ENCODE data around the gene ITGA1.
"Not testable (repeated sequence)": the region's sequence is repeated elsewhere in the genome, so short reads cannot be mapped to it uniquely, and the experiment has no call there.

Gene ITGA1

DNA sequence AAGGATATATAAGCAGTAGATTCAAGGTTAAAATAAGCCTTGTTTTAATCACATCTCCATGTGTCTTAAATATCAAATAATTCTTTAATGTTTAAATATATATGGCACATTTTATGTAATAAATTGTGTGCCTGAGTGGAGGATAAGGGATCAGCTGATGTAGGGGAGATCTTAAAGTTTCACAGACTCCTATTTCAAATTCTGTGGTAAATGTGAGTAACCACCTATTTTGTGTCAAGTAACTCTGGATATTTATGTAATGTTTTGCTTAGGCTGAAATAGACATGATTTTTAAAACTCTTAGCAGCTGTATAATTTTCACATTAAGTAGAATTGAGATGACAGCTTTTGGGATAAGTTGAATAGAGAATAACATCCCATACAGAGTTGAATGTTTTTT lies 160.1 kb downstream of the ITGA1 start:
- no peak for DNase-seq (ENCODE audit: low read depth in 2 of 2, low spot score in 1 of 2)

DNA sequence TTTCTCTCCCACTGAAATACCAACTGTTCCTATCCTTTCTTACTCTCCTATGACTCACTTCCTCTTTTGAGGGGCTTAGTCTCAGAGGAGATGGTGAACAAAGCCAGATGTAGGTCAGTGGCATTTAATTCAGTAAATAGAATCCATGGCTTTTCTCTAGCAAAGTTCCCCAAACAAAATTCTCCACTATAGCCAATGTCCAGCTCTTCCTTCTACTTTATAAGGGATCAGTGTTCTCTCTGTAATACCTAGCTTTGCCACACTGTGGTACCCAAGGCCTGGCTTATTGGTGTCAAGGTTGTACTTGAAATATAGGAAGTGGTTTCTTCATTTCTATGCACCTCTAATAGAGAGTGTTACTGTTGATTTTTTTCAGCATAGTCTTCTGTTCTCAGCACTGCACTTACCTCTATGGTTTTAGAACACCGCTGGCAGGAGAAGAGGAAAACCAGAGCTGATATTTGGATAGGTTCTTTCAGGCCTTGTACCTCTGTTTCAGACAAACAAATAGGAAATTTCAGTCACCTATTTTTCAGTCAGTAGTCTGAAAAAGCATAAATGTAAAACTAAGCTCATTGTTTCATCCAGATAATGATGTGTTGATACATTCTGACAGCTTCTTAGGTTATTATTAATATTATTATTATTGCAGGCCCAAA lies 160.8 kb downstream of the ITGA1 start:
- DNase-seq (ENCODE audit: low read depth in 2 of 2, low spot score in 1 of 2): peak in 1 of 2 donors; percentile 11

DNA sequence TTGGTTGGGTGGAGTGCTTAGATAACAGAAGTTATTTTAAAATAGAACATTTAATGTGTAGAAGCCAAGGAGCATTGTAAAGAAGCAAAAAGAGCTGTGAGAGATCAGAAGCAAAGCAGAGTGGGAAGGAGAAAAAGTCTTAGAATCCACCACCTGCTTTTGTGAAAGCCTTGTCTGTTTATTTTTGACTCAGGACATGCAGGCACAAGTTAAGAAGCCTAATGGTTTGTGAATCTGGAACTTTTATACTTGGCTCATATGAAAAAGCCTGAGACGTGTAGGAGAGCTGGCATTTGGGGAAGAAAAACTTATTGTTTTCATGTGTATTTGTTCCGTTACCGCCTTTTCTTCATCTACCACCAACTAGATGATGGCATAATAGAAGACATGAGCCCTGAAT lies 163.0 kb downstream of the ITGA1 start:
- DNase-seq (ENCODE audit: low read depth in 2 of 2, low spot score in 1 of 2): no peak

DNA sequence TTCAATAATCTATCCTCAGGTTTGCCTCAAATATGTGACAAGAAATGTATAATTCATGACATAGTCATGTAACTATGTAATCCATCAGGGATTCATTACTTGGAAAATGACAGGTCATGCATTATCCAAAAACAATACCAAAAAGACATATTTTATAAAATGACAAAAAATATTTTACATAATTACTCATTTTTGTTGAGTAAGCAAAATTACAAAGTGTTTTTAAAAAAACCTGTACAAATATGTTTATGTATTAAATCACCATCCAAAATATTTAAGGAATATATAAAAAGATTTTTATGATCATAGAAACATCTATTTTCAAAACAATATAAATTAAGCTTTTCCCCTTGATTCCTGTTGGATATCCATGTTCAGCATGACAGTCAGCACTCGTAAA lies 164.8 kb downstream of the ITGA1 start:
- DNase-seq (ENCODE audit: low read depth in 2 of 2, low spot score in 1 of 2): no peak

DNA sequence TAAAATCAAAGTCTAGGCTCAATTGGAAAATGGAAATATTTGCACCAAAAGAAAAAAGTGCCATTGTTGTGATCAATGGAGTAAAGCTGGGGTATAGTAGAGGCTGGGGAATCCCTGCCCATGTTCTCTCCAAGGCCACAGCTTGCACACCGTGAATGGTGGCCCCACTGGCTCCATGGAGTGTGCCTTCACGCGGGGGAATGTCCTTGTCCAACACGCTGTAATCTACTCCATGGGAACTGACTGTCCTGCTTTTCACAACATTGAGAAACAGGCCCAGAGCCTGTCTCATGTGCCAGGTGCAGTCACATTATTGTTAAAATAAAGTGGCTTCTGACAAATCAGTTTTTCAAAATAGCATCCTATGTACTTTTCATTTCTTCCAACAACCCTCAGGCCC lies 168.3 kb downstream of the ITGA1 start:
- DNase-seq (ENCODE audit: low read depth in 2 of 2, low spot score in 1 of 2): no peak

DNA sequence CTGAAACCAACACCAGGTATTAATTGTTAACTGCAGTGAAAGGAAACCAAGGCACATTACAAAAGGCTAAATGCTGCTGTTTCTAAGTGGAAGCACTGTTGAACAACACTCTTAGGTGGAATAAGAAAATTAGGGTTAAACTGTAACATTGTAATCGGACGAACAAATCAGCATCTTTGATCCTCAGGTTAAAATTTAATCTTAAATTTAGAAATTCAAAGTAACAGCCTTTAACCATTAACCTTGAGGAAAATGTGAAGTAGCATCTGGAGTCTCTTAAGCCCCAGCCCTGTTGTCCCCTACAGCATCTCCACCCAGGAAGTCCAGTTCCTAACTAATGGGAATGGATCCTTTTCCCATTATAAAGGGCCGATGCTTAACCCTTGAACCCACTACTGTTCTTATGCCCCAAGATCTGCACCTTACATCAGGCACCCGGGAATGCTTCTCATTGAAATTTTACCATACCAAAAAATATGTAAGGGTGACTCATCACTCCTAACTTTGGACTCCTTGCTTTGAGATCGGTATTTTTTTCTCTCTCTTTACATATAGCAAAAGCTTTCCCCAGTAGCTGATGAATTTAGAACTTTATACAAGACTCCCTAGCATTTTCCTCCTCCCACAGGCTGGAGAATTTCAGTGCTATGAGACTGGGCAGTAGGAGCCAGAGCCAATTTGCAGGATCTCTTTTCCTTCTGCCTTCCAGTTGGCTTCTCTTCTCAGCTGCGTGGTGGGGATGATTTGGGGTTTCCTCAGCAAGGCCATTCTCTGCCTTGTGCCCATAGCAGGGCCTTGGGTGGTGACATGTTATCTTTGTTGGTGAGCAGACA lies 169.4 kb downstream of the ITGA1 start:
- no peak for DNase-seq (ENCODE audit: low read depth in 2 of 2, low spot score in 1 of 2)

DNA sequence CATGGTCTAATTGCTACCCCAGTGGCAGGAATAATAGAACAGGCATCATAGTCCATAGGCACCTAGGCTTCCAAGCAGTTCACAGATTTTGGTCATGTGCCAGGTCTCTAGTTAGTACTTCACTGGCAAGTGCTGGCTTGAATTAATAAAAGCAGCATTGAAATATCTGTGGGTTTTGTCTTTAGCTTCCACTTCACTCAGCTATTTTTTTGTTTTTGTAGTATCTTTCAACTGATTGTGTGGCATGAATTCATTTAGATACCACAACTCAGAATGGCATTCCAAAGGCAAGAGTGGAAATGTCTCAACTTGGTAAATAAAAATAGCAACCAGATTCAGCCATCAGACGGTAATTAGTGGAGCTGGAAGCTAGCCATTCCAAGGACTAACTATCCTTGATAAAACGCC lies 173.6 kb downstream of the ITGA1 start:
- no peak for DNase-seq (ENCODE audit: low read depth in 2 of 2, low spot score in 1 of 2)

DNA sequence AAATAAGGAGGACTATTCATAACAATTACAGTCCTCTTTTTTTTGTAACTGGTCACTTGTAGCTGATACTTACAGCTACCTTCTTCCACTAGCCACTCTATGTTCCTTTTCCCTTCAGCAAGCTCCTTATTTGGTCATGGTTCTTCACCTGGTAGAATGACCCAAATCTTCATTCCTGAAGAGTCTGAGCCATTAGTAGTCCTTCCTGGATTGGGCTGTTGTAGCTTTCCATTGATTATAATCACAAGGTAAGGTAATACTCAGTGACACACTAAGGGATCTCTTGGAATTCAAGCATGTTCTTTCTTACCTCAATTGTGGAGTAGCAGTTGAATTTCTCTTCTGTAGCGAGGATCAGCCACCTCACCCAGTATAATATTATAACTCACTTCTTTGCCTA lies 175.9 kb downstream of the ITGA1 start:
- no peak for DNase-seq (ENCODE audit: low read depth in 2 of 2, low spot score in 1 of 2)

DNA sequence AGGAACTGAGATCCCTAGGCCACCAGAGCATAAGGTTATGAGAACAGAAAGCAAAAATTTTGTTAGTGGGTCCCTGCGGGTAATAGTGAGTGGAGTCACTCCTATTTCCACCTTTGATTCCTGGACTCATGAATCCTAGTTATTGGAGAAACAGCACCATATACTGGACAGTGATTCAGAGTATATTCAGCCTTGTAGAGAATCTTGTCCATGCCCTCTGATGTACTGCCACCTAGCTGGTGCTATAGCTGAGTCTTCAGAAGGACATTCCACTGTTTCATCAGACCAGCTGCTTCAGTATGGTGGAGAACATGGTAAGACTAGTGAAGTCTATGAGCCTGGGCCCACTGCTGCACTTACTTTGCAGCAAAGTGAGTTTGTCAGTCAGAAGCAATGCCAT lies 176.4 kb downstream of the ITGA1 start:
- no peak for DNase-seq (ENCODE audit: low read depth in 2 of 2, low spot score in 1 of 2)

DNA sequence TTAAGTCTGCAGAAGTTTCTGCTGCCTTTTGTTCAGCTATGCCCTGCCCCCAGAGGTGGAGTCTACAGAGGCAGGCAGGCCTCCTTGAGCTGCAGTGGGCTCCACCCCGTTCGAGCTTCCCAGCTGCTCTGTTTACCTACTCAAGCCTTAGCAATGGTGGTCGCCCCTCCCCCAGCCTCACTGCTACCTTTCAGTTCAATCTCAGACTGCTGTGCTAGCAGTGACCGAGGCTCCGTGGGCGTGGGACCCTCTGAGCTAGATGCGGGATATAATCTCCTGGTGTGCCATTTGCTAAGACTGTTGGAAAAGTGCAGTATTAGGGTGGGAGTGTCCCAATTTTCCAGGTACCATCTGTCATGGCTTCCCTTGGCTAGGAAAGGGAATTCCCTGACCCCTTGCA lies 188.4 kb downstream of the ITGA1 start:
- not testable (repeated sequence) for DNase-seq (ENCODE audit: low read depth in 2 of 2, low spot score in 1 of 2)

DNA sequence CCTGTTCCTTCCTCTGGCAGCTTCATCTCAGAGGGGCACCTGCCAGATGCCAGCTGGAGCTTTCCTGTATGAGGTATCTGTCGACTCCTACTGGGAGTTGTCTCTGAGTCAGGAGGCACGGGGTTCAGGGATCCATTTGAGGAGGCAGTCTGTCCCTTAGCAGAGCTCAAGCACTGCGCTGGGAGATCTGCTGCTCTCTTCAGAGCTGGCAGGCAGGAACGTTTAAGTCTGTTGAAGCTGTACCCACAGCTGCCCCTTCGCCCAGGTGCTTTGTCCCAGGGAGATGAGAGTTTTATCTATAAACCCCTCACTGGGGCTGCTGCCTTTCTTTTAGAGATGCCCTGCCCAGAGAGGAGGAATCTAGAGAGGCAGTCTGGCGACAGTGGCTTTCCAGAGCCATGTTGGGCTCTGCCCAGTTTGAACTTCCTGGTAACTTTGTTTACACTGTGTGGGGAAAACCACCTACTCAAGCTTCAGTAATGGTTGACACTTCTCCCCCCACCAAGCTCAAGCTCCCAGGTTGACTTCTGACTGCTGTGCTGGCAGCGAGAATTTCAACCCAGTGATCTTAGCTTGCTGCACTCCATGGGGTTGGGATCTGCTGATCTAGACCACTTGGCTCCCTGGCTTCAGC lies 189.7 kb downstream of the ITGA1 start:
- no peak for DNase-seq (ENCODE audit: low read depth in 2 of 2, low spot score in 1 of 2)

DNA sequence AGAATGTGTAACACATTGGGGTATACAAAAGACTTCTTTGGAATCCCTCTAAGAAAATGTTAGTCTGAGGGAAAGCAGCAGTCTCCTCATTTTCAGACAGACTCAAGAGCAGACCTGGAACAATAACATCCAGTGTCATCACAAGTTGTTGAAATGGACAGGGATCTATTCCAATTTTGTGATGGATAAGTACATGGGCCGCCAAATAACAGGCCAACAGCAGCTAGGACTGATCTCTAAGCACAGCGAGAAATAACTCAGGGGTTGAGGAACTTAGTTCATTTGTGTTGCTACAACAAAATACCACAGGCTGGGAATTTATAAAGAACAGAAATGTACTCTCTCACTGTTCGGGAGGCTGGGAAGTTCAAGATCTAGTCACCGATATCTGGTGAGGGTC lies 193.8 kb downstream of the ITGA1 start:
- DNase-seq (ENCODE audit: low read depth in 2 of 2, low spot score in 1 of 2): no peak

DNA sequence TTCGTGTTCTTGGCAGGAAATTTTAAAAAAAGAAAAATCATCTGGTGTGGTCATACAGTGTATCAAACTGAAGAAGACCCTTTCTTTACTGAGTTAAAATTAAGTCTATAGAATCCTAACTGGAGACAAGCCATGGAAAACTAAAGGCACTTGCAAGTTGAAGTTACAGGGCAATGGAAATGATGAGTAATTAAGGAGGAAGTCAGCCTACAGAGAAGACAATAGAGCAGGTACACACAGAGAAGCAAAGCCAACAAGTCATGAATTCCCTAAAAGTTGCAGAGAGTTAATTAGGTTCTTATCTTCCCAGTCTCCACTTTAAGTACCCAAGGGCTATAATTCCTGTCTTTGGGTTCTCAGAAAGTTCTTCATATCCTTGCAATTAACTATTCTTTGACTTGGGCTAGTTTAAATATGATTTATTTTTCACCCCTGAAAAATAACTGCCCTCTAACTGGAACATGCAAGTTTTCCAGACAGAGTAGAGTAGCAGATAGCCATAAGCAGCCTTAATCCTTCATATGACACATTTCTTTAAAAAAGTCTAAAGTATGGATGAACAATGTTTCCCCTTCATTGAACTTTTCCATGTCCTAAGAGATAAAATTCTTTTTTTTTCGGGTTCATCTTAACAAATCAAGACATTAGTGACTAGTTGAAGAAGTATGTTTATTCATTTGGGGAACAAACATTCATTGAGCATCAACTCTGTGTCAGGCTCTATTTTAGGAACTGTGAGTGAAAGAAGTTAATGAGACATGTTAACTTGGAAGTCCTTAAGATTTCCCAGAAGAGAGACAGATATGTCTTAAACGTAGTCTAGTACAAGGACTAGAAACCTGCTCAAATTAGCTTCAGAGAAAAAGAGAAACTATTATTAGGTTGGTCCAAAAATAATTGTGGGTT lies 196.3 kb downstream of the ITGA1 start:
- no peak for DNase-seq (ENCODE audit: low read depth in 2 of 2, low spot score in 1 of 2)

DNA sequence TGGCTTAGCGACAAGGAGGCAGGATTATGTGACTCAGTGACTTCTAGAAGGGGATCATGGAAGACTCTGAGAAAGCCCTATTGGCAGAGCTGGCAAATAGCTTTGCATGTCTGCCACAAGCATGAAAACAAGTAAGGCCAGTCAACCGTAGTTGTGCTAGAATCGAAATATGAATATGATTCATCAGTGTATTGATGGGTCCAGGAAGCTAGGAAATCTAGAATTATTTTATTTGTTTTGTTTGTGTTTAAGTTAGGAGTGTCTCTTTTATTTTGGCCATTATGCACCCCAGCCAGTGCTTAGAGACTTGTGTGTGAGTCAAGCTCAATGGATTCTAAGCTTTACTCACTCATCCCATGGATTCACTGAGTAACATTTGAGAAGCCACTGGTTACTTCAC lies 197.6 kb downstream of the ITGA1 start:
- no peak for DNase-seq (ENCODE audit: low read depth in 2 of 2, low spot score in 1 of 2)

DNA sequence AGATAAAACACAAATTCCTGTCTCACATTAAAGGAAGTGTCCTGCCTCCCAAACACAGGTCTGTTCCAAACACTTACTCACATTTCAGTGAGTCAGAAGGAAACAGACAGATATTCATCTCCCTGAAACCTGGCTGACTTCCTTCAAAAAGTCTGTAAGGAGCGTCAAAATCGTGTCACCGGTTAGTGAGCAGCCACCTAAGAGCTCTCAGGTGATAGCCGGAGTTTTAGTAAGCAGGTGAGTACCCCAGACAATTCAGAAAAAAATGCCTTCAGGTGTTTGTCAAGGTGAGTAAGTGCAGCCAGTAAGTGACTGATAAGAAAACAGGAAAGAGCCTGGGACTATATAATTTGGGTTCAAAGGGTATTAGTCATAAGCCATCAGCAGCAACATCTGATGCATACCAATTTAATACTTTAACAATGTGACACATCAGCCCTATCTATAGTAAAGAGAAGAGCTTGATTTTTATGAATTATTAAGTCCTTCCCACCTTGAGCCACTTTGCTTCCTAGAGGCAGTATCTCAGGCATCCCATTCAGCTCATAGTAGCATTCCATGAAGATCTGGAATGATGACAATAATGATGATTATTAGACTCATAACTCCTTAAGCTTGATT lies 200.1 kb downstream of the ITGA1 start:
- DNase-seq (ENCODE audit: low read depth in 2 of 2, low spot score in 1 of 2): no peak

DNA sequence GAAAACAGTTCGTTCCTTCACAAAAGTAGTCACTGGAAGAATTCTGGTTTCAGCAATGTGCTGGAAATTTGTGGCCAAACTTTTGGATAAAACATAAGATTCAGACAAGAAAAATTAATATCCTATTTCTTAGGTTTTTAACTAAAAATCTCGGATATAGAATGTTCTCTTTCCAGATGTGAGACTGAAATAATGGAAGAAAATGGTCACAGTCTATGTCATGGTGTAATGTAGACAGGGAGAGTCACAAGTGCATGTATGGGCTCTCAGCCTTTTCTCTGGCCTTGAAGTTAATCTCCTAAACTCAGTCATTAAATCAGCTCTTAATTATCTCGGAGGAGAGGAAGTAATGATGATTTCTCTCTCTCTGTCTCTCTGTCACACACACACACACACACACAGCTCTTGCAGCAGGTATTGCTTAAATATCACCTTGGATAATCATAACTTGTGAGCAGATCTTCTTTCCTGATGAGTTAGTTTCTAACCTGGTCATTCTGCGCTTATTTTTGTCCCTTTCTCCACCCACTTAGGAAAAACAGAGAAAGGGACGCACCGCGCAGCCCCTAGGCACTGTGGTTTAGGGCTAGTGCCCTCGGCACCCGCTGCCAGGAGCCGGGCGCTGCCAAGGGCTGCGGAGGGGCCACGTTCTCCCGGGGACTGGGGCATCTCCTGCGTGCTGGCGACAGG lies 200.8 kb downstream of the ITGA1 start:
- DNase-seq (ENCODE audit: low read depth in 2 of 2, low spot score in 1 of 2): no peak

DNA sequence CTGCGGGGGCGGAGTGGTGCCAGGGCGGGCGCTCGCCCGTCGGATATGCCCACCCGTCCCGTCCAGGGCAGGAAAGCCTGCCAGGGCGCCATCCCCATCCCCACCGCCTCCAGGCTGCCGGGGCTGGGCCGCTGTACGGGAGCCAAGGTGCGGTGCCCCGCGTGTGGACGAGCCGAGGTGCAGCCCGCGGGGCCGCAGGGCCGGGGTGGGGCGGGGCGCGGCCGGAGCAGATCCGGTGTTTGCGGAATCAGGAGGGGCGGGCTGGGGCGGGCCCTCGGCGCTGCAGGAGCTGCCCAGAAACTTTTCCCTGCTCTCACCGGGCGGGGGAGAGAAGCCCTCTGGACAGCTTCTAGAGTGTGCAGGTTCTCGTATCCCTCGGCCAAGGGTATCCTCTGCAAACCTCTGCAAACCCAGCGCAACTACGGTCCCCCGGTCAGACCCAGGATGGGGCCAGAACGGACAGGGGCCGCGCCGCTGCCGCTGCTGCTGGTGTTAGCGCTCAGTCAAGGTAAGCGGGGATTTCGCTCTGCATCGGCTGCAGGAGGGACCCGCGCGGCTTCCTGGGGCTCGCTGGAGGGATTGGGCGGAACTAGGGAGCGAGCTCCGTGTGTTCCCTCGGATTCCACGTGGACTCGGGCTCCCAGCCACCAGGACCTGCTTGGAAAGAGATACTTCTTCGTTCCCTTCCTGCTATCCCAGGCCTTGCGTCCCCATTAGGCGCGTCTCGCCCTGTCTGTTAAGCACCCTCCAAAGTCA lies 201.5 kb downstream of the ITGA1 start, which contains the start of gene ITGA2:
Gene ITGA2, plus strand, starts transcription at position 328 of the 756 bp plus-strand sequence. Its CDS starts 117 bp downstream, at position 445.
- DNase-seq (ENCODE audit: low read depth in 2 of 2, low spot score in 1 of 2): no peak

DNA sequence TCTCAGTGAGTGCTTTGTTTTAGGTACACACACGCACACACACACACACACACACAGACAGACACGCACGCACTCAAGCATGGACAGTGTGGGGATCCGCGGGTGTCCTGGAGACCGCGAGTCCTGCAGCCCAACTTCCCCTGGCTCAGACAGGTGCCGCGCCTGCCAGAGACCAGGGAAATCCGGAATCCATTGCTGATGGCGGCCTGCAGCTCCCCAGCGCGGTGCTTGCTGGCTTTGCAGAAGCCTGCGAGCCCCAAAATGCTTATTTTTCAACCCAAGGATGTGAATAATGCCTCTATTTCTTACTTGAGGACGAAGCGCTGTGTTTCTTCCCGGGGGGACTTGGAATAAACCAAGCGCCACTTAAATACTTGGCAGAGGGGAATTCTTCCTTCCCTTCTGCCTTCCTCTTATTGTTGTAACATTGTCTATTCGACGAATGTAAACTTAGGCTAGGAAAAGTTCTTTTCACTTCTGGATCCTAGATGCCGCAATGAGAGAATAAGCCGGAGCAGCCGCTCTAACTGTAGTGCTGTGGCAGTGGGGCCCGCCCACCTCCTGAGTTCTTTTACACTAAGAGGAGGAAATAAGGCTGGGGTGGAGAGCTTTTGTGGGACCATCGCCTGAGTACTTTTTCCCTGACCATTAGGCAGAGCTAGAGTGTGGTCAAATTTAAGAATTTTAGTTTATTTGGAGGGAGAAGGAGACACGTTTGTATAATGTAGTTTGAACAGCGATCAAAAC lies 202.2 kb downstream of the ITGA1 start:
- DNase-seq (ENCODE audit: low read depth in 2 of 2, low spot score in 1 of 2): no peak

DNA sequence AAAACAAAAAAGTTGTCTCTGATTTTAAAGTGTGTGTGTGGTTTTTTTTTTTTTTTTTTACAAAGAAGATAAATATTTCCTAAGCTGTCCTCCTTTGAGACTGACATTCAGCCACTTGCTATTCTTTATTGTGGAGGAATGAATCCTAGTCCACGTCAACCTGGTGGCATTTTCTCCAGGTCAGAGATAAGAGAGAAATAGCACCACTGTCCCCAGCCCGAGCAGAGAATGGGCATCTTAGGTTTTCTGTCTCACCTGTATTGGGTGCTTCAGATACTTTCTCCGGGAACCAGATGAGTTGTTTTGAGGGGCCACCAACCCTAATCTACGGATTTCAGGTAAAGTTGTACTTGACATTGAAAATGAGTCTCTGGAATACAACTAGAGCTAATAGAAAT lies 202.8 kb downstream of the ITGA1 start:
- no peak for DNase-seq (ENCODE audit: low read depth in 2 of 2, low spot score in 1 of 2)

Data from stimulated activated CD8-positive, alpha-beta memory T cell treated with anti-CD3 and anti-CD28 coated beads, Interleukin-4, amount 100 ng/mL, for 4 hours (primary cell).